SK-N-SH treated with all-trans-retinoic acid at 6 μM for 48 hours (cell line): ENCODE data around the gene YOD1.

Experiments used
- ARNTL ChIP-seq: fragments of 450-650 bp; formaldehyde crosslinking; IDR thresholded peaks from 2 replicates; pipeline ENCODE4 v1.5.0; 2020; ENCODE audit warnings: low read depth, mild to moderate bottlenecking, moderate library complexity, borderline replicate concordance
- PPARA ChIP-seq: fragments of 250-450 bp; sonication (Bioruptor Pico); IDR thresholded peaks from 2 replicates; pipeline ENCODE4 v1.5.0; 2020; ENCODE audit warnings: mild to moderate bottlenecking, borderline replicate concordance
- ZC3H10 ChIP-seq: fragments of 250-450 bp; sonication (Bioruptor Pico); IDR thresholded peaks from 2 replicates; pipeline ENCODE4 v1.5.1; 2021; ENCODE audit warnings: mild to moderate bottlenecking, moderate library complexity
- ZFP3 ChIP-seq: fragments of 250-450 bp; sonication (Bioruptor Pico); IDR thresholded peaks from 2 replicates; pipeline ENCODE4 v1.5.0; 2020; ENCODE audit warnings: mild to moderate bottlenecking, moderate library complexity
- ZFP30 ChIP-seq: fragments of 450-650 bp; formaldehyde crosslinking; IDR thresholded peaks from 2 replicates; pipeline ENCODE4 v1.5.0; 2022; ENCODE audit warnings: mild to moderate bottlenecking, moderate library complexity

- no peak for TF ChIP-seq PPARA (CRISPR knock-in tag)
- no peak for TF ChIP-seq ARNTL (CRISPR knock-in tag)
- TF ChIP-seq ZFP30 (CRISPR knock-in tag) = no peak
- no peak for TF ChIP-seq ZFP3 (CRISPR knock-in tag)
- TF ChIP-seq ZC3H10 = no peak
Measured at GRCh38 chr1:207021876-207022596, 29.0 kb downstream of the YOD1 start.
